ENCODE results near the gene RNF157.

Gene RNF157

DNA sequence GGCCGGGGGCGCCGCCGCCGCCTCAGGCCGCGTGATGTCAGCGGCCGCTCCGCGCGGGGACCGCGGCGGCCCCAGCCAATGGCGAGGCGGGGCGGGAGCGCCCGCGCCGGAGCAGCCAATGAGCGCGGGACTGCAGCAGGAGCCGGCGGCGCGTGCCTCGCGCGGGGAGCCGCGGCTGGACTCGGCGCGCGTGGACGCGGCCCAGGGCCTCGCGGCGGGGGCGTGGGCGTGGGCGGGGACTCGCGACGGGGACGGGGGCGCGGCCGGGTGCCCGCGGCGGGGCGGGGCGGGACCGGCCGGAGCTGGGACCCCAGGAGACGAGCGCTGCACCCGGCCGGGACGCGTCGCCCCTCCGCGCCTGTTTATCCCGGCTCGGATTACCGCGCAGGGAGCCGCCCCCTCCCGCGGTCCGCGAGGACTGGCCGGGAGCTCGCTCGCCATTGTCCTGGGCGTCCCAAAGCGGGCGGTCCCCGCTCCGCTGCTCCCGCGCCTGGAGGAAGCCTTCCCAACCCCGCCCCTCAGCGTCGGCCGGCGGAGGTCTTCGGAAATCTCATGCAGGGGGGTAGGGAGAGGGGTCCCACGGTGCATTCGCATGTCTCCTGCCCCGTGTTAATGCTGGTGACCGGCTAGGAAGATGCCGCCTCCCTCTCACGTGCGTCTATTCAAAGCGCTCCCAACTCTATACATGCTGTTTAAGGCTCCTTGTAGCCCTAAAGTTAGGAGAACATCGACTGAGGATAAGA, at the start of gene RNF157:
Gene RNF157, minus strand, starts transcription at position 33 of the 743 bp plus-strand sequence. CDS start 253 bp downstream, outside the sequence.
- no peak for TF ChIP-seq ZNF274 (IDR thresholded peaks at IDR 0.05; ENCODE audit: low read depth, low read length)
- peak within 1 kb of the TSS; percentile 73; the same call in 1 of the 2 replicates for H3K4me3 ChIP-seq (ENCODE audit: low read length)

DNA sequence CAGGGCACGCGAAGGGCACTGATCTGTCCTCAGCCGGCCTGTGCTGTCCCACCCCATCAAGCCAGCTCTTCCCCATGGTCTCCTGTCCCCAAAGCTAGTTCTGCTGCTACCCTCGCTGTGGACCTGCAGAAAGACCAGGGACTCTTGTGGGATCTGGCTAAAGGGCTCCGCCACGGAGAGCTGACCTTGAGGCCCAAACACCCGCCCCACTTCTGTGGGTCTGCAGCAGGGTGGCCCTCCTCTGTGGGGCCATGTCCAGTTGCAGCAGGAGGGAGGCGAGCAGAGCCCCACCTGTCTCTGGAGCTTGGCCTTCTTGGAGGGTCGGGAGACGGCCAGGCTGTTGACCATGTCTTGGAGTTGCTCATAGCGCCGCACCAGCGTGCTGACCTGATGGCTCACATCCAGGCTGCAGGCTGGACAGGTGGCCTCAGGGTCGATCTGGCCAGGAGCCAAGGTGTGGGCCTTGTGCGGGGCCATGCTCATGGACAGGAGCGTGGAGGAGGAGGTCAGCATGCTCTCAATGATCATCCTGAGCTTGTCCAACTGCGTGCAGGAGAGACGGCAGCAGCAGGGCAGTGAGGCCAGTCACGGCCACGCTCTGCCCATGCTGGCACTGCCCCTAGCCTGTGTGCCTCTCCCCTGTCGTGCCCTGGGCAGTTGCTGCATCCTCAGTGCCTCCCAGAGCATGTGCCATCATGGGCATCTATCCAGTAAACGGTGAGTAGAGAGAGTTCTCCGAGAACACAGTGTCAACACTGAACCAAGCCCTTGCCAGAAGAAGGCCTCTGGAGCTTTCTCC, 41.5 kb upstream of the RNF157 start:
- TF ChIP-seq ZNF274 (IDR thresholded peaks at IDR 0.05; ENCODE audit: low read depth, low read length), result no peak
- H3K4me3 ChIP-seq (ENCODE audit: low read length), result no peak overlapping the region

DNA sequence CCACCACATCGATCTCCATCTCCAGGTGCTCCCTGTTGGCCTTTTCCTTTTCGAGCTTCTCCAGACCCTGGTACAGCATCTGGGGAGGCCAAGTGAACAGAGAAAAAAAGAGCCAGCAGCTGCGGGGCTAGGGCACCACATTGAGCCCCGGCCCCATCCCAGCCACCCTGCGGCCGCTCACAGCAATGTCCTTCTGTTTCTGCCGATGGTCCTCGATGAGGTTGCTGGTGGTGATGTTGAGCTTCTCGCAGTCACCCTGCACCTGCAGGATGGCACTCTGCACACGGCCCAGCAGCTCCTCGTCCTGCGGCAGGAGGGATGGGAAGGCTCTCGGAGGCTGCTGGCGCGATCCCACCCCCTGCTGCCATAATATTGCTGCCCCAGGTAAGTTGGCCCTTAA, 40.4 kb upstream of the RNF157 start:
- no peak for TF ChIP-seq ZNF274 (IDR thresholded peaks at IDR 0.05; ENCODE audit: low read depth, low read length)

DNA sequence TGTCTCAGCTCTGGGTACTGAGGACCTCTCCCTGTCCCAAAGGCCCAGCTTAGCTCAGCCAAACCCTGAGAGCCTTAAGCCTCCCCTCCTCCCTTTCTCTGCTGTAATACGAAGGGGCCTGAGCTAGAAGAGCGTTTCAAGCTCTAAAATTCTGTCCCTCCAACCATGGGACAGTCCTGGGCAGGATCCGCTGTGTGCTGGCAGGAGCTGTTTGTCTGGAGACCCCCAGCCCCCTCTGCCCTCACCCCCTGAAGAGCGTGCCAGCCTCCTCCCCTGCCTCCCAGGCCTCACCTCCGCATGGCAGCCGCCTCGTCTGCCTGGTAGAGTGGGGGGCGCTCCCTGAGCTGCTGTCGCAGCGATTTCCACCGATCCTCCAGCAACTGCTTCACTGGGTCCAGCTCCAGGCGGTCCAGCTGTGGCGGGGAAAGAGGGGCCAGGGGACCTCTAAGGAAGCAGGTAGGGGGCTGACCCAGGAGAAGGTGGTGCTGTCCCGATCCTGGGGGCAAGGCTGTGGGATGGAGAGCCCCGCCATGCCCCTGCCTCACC, 39.5 kb upstream of the RNF157 start:
- no peak for TF ChIP-seq ZNF274 (IDR thresholded peaks at IDR 0.05; ENCODE audit: low read depth, low read length)
- no peak overlapping the region for H3K4me3 ChIP-seq (ENCODE audit: low read length)

More for the DNA sequence above, 40.4 kb upstream of the RNF157 start:
- H3K4me3 ChIP-seq (ENCODE audit: low read length), result no peak overlapping the region

DNA sequence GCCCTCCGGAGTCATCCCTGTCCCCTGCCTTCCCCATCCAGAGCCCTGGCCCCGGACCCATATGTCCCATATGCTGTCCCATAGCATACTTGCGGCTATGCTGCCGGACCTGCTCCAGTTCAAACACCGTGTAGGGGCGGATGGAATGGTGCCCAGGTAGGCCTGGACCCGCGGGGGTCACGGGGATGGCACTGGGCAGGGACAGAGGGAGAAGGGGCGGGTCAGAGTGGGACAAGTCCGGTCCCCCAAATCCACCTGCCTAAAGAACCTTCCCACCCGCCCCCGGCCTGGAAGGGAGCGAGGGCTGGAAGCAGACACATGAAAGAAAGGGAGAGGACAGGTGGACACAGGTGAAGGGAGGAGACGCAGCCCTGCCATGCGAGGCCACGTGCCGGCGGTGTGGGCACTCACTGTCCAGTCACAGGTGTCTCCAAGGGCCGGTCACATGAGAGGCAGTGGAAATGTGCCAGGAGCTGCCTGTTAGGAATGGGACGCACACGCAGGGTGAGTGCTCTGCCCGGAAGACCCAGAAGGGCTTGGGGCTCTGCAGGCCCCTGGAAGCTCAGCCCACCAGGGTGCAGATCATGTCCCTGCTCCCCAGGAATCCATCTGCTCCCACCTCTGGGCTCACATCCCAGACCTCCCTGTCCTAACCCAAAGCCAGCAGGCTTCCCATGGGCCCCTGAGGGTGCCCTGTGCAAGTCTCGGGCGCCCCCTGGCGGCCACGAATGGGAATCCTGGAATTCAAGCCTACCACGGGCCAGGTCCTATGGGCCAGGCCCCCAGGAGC, 38.9 kb upstream of the RNF157 start:
- no peak overlapping the region for H3K4me3 ChIP-seq (ENCODE audit: low read length)
- TF ChIP-seq ZNF274 (IDR thresholded peaks at IDR 0.05; ENCODE audit: low read depth, low read length), result no peak

DNA sequence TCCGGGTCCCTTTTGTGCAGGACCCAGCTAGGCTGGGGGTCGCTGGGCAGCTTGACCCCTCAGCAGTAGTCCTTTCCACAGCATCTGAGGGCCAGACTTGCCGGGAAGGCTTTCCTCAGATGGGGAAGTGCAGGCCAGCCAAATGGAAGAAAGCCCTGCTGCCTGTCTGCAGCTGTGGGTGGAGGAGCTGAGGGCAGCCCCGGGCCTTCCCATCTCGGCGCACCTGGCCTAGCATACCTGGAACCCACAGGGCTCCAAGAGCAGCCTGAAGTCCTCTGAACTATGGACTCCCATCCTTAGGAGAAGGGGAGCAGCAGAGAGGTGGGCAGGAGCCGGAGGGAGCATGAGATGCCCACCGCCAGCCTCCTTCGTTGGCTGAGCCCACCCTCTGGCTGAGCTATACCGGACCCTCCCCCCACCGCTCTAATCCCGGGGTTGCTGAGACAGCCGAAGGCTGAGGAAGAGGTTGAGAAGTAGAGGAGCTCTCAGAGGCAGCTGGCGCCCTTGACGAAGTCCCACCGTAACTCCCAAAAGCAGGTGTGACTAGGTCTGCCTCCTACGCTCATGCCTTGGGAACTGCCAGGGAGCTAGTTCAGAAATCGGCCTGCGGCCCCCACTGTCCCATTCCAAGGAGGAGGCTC, 38.1 kb upstream of the RNF157 start:
- no peak overlapping the region for H3K4me3 ChIP-seq (ENCODE audit: low read length)
- TF ChIP-seq ZNF274 (IDR thresholded peaks at IDR 0.05; ENCODE audit: low read depth, low read length), result no peak

DNA sequence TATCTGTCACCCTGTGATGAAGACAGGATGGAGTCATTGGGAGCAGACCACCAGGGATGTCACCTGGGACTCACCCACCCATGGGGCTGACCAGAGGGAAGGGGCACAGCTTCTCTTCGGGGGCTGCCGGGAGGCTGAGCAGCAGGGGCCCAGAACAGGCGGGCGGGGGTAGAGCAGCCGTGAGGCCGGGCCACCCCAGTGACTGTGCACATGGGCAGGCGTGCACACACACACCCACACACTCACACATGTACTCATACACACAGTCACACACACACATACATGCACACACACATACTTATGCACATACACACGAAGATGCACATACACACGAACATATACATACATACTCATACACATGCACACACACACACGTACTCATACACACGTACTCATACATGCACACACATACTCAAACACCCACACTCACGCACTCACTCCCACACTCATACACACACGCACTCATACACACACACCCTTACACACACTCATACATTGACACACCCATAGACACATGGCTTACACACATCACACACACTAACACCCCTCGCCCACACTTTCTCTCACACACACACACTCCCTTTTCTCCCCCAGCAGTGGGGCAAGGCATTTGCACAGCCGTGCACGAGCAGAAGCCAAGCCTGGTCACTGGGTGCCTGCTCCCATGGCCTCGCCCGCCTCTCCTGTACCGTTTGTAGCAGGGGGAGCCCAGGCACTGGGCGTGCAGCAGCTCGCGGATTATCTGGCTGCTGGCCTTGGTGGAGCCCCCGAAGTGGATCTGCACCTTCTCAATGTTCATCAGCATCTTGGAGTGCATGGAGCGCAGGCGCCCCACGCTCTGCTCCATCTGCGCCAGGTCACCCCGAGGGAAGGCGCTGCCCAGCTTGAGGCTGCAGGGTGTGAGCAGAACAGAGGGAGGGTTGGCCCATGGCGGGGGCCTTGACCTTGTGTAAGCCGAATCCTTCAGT, 37.3 kb upstream of the RNF157 start:
- no peak for TF ChIP-seq ZNF274 (IDR thresholded peaks at IDR 0.05; ENCODE audit: low read depth, low read length)
- H3K4me3 ChIP-seq (ENCODE audit: low read length), result no peak overlapping the region

DNA sequence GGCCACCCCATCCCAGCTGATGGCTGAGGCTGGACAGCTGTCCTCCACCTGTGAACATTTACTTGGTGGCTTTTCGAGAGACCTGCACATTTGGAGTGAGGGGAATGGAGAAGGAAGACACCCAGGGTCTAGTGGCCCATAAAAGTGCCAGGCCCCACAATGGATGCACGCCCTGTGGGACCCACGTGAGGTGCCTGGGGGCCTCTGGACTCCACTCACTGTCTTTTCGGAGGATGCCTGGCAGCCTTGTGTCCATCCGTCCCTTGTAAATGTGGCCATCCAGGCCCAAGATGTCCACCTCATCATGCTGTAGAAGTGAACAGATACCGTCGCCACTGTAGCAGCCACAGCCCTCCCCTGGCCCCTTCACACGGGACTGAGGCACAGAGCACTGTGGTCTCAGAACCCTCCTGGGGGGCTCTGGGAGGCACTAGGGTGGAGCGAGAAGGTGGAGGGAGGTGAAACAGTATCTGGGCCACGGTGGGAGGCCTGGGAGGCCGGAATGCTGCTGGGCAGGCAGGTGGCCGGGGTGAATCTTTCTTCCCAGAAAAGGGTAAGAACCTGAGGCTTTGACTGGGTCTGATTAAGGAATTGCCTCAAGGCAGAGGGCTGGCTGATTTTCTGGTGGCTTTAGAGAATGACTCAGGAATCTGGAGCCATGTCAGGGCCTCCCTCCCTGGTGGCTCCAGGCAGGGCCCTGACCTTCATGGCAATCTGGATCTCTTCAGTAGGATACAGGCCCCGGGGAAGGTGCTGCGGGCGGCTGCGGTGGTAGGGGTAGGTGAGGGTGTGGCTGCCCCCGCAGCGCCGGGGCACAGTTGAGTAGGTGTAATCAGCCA, 36.4 kb upstream of the RNF157 start:
- no peak overlapping the region for H3K4me3 ChIP-seq (ENCODE audit: low read length)
- TF ChIP-seq ZNF274 (IDR thresholded peaks at IDR 0.05; ENCODE audit: low read depth, low read length), result no peak

DNA sequence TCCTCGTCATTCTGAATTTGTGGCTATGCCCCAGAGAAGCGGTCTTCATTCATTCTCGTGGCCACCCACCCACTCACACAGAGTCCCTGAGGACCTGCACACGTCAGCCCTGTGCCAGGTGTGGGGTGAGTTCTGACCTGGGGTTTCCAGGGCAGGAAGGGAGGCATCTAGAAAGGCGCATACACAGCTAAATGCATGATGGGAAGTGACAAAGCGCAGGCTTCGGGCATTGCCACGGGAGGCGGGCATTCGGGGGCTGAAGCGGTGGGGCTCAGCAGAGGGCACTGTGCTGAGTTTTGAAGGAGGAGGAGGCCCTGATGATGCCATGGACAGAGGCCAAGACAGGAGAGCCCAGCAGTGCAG, 35.8 kb upstream of the RNF157 start:
- H3K4me3 ChIP-seq (ENCODE audit: low read length), result no peak overlapping the region
- no peak for TF ChIP-seq ZNF274 (IDR thresholded peaks at IDR 0.05; ENCODE audit: low read depth, low read length)

DNA sequence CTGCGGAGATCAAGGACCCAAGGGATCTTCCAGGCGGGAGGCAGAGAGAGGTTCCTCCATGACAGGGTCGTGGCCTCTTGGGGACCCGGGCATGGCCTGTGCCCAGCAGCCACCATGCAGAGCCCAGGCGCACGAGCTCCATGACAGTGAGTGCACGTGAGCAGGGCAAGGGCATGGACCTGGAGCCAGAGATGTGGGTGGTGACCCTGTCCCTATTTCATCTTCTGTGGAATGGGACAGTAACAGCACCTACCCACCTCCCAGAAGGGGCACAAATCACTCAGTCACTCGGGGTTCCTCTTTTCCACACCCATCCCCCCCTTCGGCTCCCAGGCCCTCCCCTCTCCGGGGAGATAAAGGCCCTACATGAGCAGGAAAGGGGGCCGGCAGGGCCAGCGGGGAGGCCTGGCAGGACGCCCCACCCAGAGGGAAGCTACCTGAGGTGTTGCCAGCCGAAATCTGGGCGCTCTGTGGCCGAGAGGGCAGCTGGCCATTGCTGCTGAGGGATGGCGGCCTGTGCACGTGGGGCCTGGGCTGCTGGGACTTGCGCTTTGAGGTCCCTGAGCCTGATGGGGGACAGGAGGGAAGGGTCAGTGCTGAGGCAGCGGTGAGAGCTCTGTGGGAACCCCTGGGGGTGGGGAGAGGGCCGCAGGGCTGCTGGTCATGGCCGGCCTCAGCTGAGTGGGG, 35.2 kb upstream of the RNF157 start:
- TF ChIP-seq ZNF274 (IDR thresholded peaks at IDR 0.05; ENCODE audit: low read depth, low read length), result no peak
- H3K4me3 ChIP-seq (ENCODE audit: low read length), result no peak overlapping the region

Measured in GM08714 (cell line).